Neural cell (in vitro differentiated cells): ENCODE measurements around the gene OR4K15. TPM values are rescaled to one million over a fixed set of nuclear protein-coding genes. Genes with fewer than 3 reads are reported as not detected.

ENCODE experiments used
- H2AFZ ChIP-seq: fragments of 200-600, 300-800 bp; sonication (generic), shearing (Covaris generic); 2 replicates; pipeline ENCODE4 v1.6.0; 2014; ENCODE audit warnings: low read depth, mild to moderate bottlenecking, antibody characterized with exemption, low read length, moderate library complexity
- H3F3A ChIP-seq: fragments of 200-600 bp; shearing (Covaris generic); 2 replicates; pipeline ENCODE4 v1.6.1; 2016; ENCODE audit warnings: mild to moderate bottlenecking, moderate library complexity, mixed read lengths, antibody characterized with exemption, low read length; ENCODE audit not compliant: insufficient read depth, poor library complexity, severe bottlenecking
- H3K27ac ChIP-seq: fragments of 200-600, 300-800 bp; sonication (generic), shearing (Covaris generic); 2 replicates; pipeline ENCODE4 v1.5.1; 2014; ENCODE audit warnings: mild to moderate bottlenecking, low read length, moderate library complexity
- H3K27me3 ChIP-seq: fragments of 300-800, 200-600 bp; sonication (generic), shearing (Covaris generic); 2 replicates; pipeline ENCODE4 v1.6.0; 2014; ENCODE audit warnings: mild to moderate bottlenecking, low read depth, low read length, moderate library complexity; ENCODE audit not compliant: insufficient read depth
- H3K36me3 ChIP-seq: fragments of 300-800, 200-600 bp; sonication (generic), shearing (Covaris generic); 2 replicates; pipeline ENCODE4 v1.5.1; 2014; ENCODE audit warnings: mild to moderate bottlenecking, antibody characterized with exemption, low read length, moderate library complexity; ENCODE audit not compliant: insufficient read depth
- H3K4me2 ChIP-seq: fragments of 300-800, 200-600 bp; sonication (generic), shearing (Covaris generic); 2 replicates; pipeline ENCODE4 v1.6.0; 2014; ENCODE audit warnings: mild to moderate bottlenecking, low read length
- H3K4me3 ChIP-seq: fragments of 300-800, 200-600 bp; sonication (generic), shearing (Covaris generic); 2 replicates; pipeline ENCODE4 v1.5.1; 2014; ENCODE audit warnings: mild to moderate bottlenecking, low read length, moderate library complexity
- H3K79me2 ChIP-seq: fragments of 200-600 bp; shearing (Covaris generic); replicated peaks from 2 replicates; pipeline ENCODE4 v1.6.0; 2014; ENCODE audit warnings: mild to moderate bottlenecking, low read length, moderate library complexity; ENCODE audit not compliant: insufficient read depth
- H3K9ac ChIP-seq: fragments of 300-800, 200-600 bp; sonication (generic), shearing (Covaris generic); 2 replicates; pipeline ENCODE4 v1.6.1; 2016; ENCODE audit warnings: mild to moderate bottlenecking, low read length, mixed read lengths
- H3K9me2 ChIP-seq: fragments of 200-600 bp; shearing (Covaris generic); 2 replicates; pipeline ENCODE4 v1.6.1; 2016; ENCODE audit warnings: mild to moderate bottlenecking, low read length, mixed read lengths; ENCODE audit not compliant: insufficient read depth
- H3K9me3 ChIP-seq: fragments of 200-600, 300-800 bp; sonication (generic), shearing (Covaris generic); 2 replicates; pipeline ENCODE4 v1.6.1; 2016; ENCODE audit warnings: mild to moderate bottlenecking, mixed run types, low read length, moderate library complexity, mixed read lengths
- H4K20me1 ChIP-seq: fragments of 200-600 bp; shearing (Covaris generic); 2 replicates; pipeline ENCODE4 v1.6.1; 2016; ENCODE audit warnings: mild to moderate bottlenecking, mixed run types; ENCODE audit not compliant: insufficient read depth
- CTCF ChIP-seq: fragments of 450-650 bp; IDR thresholded peaks from 2 replicates; pipeline ENCODE4 v1.5.1; 2014; ENCODE audit warnings: antibody characterized with exemption, mild to moderate bottlenecking, moderate library complexity; ENCODE audit not compliant: poor library complexity, severe bottlenecking
- EP300 ChIP-seq: fragments of 450-650 bp; conservative IDR thresholded peaks from 2 replicates; pipeline ENCODE4 v1.6.1; 2014; ENCODE audit warnings: antibody characterized with exemption, mild to moderate bottlenecking, moderate library complexity; ENCODE audit not compliant: poor library complexity, severe bottlenecking
- EZH2 ChIP-seq: fragments of 200-600, 300-800 bp; shearing (Covaris generic), sonication (generic); IDR thresholded peaks from 2 replicates; pipeline ENCODE4 v1.6.1; 2014; ENCODE audit warnings: antibody characterized with exemption, low read length, borderline replicate concordance, mild to moderate bottlenecking; ENCODE audit not compliant: insufficient read depth, poor library complexity, severe bottlenecking
- MXI1 ChIP-seq: fragments of 450-650 bp; conservative IDR thresholded peaks from 2 replicates; pipeline ENCODE4 v1.6.1; 2014; ENCODE audit warnings: antibody characterized with exemption, mild to moderate bottlenecking; ENCODE audit not compliant: poor library complexity, severe bottlenecking
- POLR2AphosphoS5 ChIP-seq: IDR thresholded peaks from 2 replicates; pipeline ENCODE4 v1.6.1; 2012
- RAD21 ChIP-seq: fragments of 450-650 bp; conservative IDR thresholded peaks from 2 replicates; pipeline ENCODE4 v1.6.1; 2014; ENCODE audit warnings: antibody characterized with exemption, mild to moderate bottlenecking, moderate library complexity
- REST ChIP-seq: IDR thresholded peaks from 2 replicates; pipeline ENCODE4 v1.6.1; 2012; ENCODE audit warnings: borderline replicate concordance
- SMC3 ChIP-seq: fragments of 450-650 bp; conservative IDR thresholded peaks from 2 replicates; pipeline ENCODE4 v1.6.1; 2014; ENCODE audit warnings: antibody characterized with exemption, mild to moderate bottlenecking, moderate library complexity; ENCODE audit not compliant: poor library complexity
- TAF1 ChIP-seq: IDR thresholded peaks from 2 replicates; pipeline ENCODE4 v1.6.1; 2012; ENCODE audit warnings: low read depth
- polyA plus RNA-seq: library from polyadenylated mRNA; depleted of rRNA; stranded (reverse); fragments of >200 nt; gene quantifications from 2 replicates; pipeline ENCODE4 v1.2.3, GENCODE V29; 2014

Gene OR4K15
- polyA plus RNA-seq, 1 donor from 2014 or later = not detected

- no peaks in the 10 kb centered on the region for H3K79me2 ChIP-seq
- no peak within 1 kb of the TSS for H2AFZ ChIP-seq
- H3K9ac ChIP-seq = no peak within 1 kb of the TSS
- H3F3A ChIP-seq = no peaks in the 10 kb centered on the region
- no peaks in the 10 kb centered on the region for H3K9me2 ChIP-seq
- no peak within 1 kb of the TSS for H3K4me3 ChIP-seq
- H3K27me3 ChIP-seq = no peaks in the 10 kb centered on the region
- H3K36me3 ChIP-seq = no peaks in the 10 kb centered on the region
- no peak for TF ChIP-seq TAF1
- no peak for TF ChIP-seq MXI1
- TF ChIP-seq RAD21 = no peak
- TF ChIP-seq EZH2 = no peak
- no peak for TF ChIP-seq EP300
- no peak for TF ChIP-seq REST
- no peak for TF ChIP-seq SMC3
- TF ChIP-seq POLR2AphosphoS5 = no peak
- TF ChIP-seq CTCF = no peak
- H3K27ac ChIP-seq = no peak within 1 kb of the TSS
- H4K20me1 ChIP-seq = no peaks in the 10 kb centered on the region
- H3K9me3 ChIP-seq = peaks cover 7% of the 10 kb centered on the region
- no peak within 1 kb of the TSS for H3K4me2 ChIP-seq
Observed at GRCh38 chr14:20001863-20002262, 26.5 kb downstream of the OR4K15 start, which contains the start of gene OR4Q2. Gene OR4Q2 (plus strand): TSS chr14:20002163.

GRCh38 chr14:20002319-20002718 lies 26.9 kb downstream of the OR4K15 start:
- Histone ChIP-seq H3K27me3 (no peaks in the 10 kb centered on the region), H3F3A (no peaks in the 10 kb centered on the region), H2AFZ (no peak overlapping the region), H3K27ac (no peak overlapping the region), H3K4me2 (no peak overlapping the region), H3K9me3 (peaks cover 7% of the 10 kb centered on the region), H3K9me2 (no peaks in the 10 kb centered on the region), H3K9ac (no peak overlapping the region), H3K79me2 (no peaks in the 10 kb centered on the region), H3K36me3 (no peaks in the 10 kb centered on the region), H3K4me3 (no peak overlapping the region), H4K20me1 (no peaks in the 10 kb centered on the region)
- TF ChIP-seq MXI1 (no peak), REST (no peak), CTCF (no peak), TAF1 (no peak), EP300 (no peak), POLR2AphosphoS5 (no peak), SMC3 (no peak), EZH2 (no peak), RAD21 (no peak)
